Measurements from ENCODE around the gene ATOH7. TPM values are rescaled to one million over a fixed set of nuclear protein-coding genes. Genes with fewer than 3 reads are reported as not detected.

Gene ATOH7
- total RNA-seq, 1 donor, result not detected

DNA sequence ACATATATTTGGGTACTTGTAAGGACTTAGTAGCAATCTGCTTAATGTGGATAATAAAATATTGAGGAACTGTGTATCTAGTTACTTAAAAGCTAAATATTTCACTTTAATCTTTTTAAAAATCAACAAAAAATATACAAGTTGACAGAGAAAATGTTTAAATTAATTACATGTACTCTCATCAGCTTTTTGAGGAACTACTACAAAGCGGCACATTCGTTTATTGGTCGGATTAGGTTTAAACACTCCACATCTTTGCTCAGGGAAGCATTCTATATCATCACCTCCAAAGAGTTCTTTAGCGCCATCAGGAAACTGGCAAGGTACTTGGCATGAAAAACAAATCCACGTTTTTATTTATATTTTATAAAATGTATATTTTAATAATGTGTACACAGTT lies 1.6 kb downstream of the ATOH7 start:
- Histone ChIP-seq H3K4me3 (ENCODE audit: insufficient read depth, low read length) (no peak overlapping the region), H3K79me2 (ENCODE audit: insufficient read depth, low read length) (no peaks in the 10 kb centered on the region), H3K36me3 (ENCODE audit: insufficient read depth, low read length) (no peaks in the 10 kb centered on the region), H3K27ac (ENCODE audit: low read depth, low read length) (no peak overlapping the region), H3K4me2 (ENCODE audit: insufficient read depth, low read length) (peak overlapping the region; percentile 93), H3K9me3 (ENCODE audit: low read depth, low read length) (no peaks in the 10 kb centered on the region), H3K27me3 (ENCODE audit: insufficient read depth, low read length) (peaks cover 18% of the 10 kb centered on the region), H4K20me1 (ENCODE audit: insufficient read depth, low read length) (no peaks in the 10 kb centered on the region), H2AFZ (ENCODE audit: low read length) (no peak overlapping the region), H3K4me1 (ENCODE audit: insufficient read depth, low read length) (peaks cover 14% of the 10 kb centered on the region)
- DNase-seq (ENCODE audit: insufficient read length, low spot score, missing footprints), result no peak
- TF ChIP-seq, protein P1, sequence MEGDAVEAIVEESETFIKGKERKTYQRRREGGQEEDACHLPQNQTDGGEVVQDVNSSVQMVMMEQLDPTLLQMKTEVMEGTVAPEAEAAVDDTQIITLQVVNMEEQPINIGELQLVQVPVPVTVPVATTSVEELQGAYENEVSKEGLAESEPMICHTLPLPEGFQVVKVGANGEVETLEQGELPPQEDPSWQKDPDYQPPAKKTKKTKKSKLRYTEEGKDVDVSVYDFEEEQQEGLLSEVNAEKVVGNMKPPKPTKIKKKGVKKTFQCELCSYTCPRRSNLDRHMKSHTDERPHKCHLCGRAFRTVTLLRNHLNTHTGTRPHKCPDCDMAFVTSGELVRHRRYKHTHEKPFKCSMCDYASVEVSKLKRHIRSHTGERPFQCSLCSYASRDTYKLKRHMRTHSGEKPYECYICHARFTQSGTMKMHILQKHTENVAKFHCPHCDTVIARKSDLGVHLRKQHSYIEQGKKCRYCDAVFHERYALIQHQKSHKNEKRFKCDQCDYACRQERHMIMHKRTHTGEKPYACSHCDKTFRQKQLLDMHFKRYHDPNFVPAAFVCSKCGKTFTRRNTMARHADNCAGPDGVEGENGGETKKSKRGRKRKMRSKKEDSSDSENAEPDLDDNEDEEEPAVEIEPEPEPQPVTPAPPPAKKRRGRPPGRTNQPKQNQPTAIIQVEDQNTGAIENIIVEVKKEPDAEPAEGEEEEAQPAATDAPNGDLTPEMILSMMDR (IDR thresholded peaks at IDR 0.05; ENCODE audit: extremely low read depth, low read depth, low read length), result no peak

DNA sequence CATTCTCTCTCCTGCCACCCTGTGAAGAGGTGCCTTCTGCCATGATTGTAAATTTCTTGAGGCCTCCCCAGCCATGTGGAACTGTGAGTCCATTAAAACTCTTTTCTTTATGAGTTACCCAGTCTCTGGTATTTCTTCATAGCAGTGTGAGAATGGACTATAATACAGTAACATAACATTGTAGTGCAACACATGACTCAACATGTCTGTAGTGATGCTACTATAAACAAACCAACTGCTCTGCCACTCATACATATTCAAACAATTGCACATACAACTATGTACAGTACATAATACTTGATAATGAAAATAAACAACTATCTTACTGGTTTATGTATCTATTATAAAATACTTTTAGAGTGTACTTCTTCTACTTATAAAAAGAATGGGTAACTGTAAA lies 7.1 kb downstream of the ATOH7 start:
- no peaks in the 10 kb centered on the region for H4K20me1 ChIP-seq (ENCODE audit: insufficient read depth, low read length)
- no peak overlapping the region for H2AFZ ChIP-seq (ENCODE audit: low read length)
- no peaks in the 10 kb centered on the region for H3K79me2 ChIP-seq (ENCODE audit: insufficient read depth, low read length)
- H3K4me3 ChIP-seq (ENCODE audit: insufficient read depth, low read length), result no peak overlapping the region
- no peak for DNase-seq (ENCODE audit: insufficient read length, low spot score, missing footprints)
- peaks cover 4% of the 10 kb centered on the region for H3K4me1 ChIP-seq (ENCODE audit: insufficient read depth, low read length)
- no peaks in the 10 kb centered on the region for H3K27me3 ChIP-seq (ENCODE audit: insufficient read depth, low read length)
- no peaks in the 10 kb centered on the region for H3K36me3 ChIP-seq (ENCODE audit: insufficient read depth, low read length)
- H3K9me3 ChIP-seq (ENCODE audit: low read depth, low read length), result no peaks in the 10 kb centered on the region
- no peak overlapping the region for H3K27ac ChIP-seq (ENCODE audit: low read depth, low read length)
- H3K4me2 ChIP-seq (ENCODE audit: insufficient read depth, low read length), result no peak overlapping the region
- TF ChIP-seq, protein P1 (IDR thresholded peaks at IDR 0.05; ENCODE audit: extremely low read depth, low read depth, low read length), result no peak

DNA sequence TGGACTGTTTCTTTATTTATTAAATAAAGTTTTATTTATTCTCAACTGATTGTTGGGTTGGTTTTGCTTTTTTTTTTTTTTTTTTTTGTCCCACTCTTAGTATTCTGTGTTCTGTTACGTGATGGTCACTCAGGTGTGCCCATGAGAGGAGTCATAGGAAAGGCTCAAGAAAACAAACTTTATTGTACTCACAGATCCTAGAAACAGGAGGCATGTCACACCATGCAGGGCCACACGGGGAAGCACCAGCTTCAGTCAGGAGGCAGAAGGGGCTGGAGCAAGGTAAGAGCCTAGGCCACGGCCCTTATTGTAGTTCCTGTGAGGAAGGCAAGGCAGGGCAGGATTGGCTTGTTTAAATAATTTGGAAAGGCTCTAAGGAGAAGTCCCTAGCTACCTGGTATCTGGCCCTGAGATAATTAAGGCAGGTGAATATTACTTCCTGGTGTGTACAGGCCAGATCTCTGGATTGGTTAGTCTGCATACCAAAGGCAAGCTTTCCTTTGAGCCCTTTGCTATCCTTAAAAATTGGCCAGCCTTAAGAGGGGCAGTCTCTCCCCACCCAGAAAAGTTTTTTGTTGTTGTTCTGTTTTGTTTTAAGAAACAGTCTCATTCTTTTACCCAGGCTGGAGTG lies 8.3 kb downstream of the ATOH7 start:
- DNase-seq (ENCODE audit: insufficient read length, low spot score, missing footprints), result no peak
- no peak overlapping the region for H3K4me3 ChIP-seq (ENCODE audit: insufficient read depth, low read length)
- no peak overlapping the region for H3K4me2 ChIP-seq (ENCODE audit: insufficient read depth, low read length)
- H3K9me3 ChIP-seq (ENCODE audit: low read depth, low read length), result no peaks in the 10 kb centered on the region
- TF ChIP-seq, protein P1 (IDR thresholded peaks at IDR 0.05; ENCODE audit: extremely low read depth, low read depth, low read length), result no peak
- H3K27ac ChIP-seq (ENCODE audit: low read depth, low read length), result no peak overlapping the region
- H3K79me2 ChIP-seq (ENCODE audit: insufficient read depth, low read length), result no peaks in the 10 kb centered on the region
- peaks cover 2% of the 10 kb centered on the region for H3K36me3 ChIP-seq (ENCODE audit: insufficient read depth, low read length)
- no peak overlapping the region for H2AFZ ChIP-seq (ENCODE audit: low read length)
- peaks cover 4% of the 10 kb centered on the region for H3K4me1 ChIP-seq (ENCODE audit: insufficient read depth, low read length)
- no peaks in the 10 kb centered on the region for H4K20me1 ChIP-seq (ENCODE audit: insufficient read depth, low read length)
- H3K27me3 ChIP-seq (ENCODE audit: insufficient read depth, low read length), result no peaks in the 10 kb centered on the region

DNA sequence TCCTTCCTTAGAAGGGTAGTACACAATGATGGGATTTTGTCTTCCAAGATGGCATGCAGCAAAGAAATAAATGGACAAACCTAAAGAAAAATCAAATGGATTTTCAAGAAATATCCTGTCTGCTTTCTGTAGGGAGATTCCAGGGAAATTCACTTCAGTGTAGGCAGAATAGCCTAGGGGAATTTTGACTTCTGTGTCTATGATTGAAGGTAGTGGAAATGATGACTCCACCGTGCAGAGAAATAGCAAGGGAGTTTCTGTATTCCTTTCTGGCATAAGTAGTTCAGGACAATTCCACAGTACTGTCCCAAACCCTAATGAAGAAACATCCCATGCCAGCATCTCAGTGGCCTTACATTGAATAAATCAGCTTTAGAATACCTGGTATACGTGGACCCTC lies 9.5 kb downstream of the ATOH7 start:
- H3K9me3 ChIP-seq (ENCODE audit: low read depth, low read length), result no peaks in the 10 kb centered on the region
- peaks cover 3% of the 10 kb centered on the region for H3K36me3 ChIP-seq (ENCODE audit: insufficient read depth, low read length)
- no peaks in the 10 kb centered on the region for H3K27me3 ChIP-seq (ENCODE audit: insufficient read depth, low read length)
- no peaks in the 10 kb centered on the region for H4K20me1 ChIP-seq (ENCODE audit: insufficient read depth, low read length)
- DNase-seq (ENCODE audit: insufficient read length, low spot score, missing footprints), result no peak
- no peak overlapping the region for H3K27ac ChIP-seq (ENCODE audit: low read depth, low read length)
- no peak overlapping the region for H3K4me3 ChIP-seq (ENCODE audit: insufficient read depth, low read length)
- TF ChIP-seq, protein P1 (IDR thresholded peaks at IDR 0.05; ENCODE audit: extremely low read depth, low read depth, low read length), result no peak
- H3K4me1 ChIP-seq (ENCODE audit: insufficient read depth, low read length), result peaks cover 4% of the 10 kb centered on the region
- no peak overlapping the region for H3K4me2 ChIP-seq (ENCODE audit: insufficient read depth, low read length)
- no peaks in the 10 kb centered on the region for H3K79me2 ChIP-seq (ENCODE audit: insufficient read depth, low read length)
- H2AFZ ChIP-seq (ENCODE audit: low read length), result no peak overlapping the region

All from osteoblast (primary cell).